BJ (cell line): ENCODE results near the gene VIT. TPM values are rescaled to one million over a fixed set of nuclear protein-coding genes. Genes with fewer than 3 reads are reported as not detected.

ENCODE experiments used
- CTCF ChIA-PET: fragments of 350-600 bp; formaldehyde crosslinking; extraction: SDS; loops from one replicate; lab custom pipeline; 2021; ENCODE audit warnings: antibody characterized with exemption, inconsistent platforms; lab: Yijun Ruan, JAX
- POLR2A ChIA-PET: fragments of 300-600 bp; sonication (Branson Sonifier 250); formaldehyde crosslinking; extraction: SDS; loops from one replicate; lab custom pipeline; 2021; ENCODE audit warnings: antibody characterized with exemption; lab: Charles Lee
- DNase-seq: peaks from one replicate; pipeline ENCODE4 v3.0.0-alpha.2; 2011; ENCODE audit warnings: low read depth
- H3K27me3 ChIP-seq: 2 replicates; pipeline ENCODE4 v1.6.0; 2011; ENCODE audit warnings: low read length; ENCODE audit not compliant: control insufficient read depth, insufficient read depth
- H3K36me3 ChIP-seq: 2 replicates; pipeline ENCODE4 v1.5.1; 2011; ENCODE audit warnings: low read length; ENCODE audit not compliant: control insufficient read depth, insufficient read depth
- H3K4me3 ChIP-seq: 2 replicates; pipeline ENCODE4 v1.5.1; 2011; ENCODE audit warnings: low read depth, mild to moderate bottlenecking, control low read depth, low read length
- polyA plus RNA-seq: library from polyadenylated mRNA; depleted of rRNA; stranded (reverse); fragments of >200 nt; gene quantifications from 2 replicates; pipeline ENCODE4 v1.2.3, GENCODE V29; 2011
- TF ChIP-seq, protein P1 (sequence below): IDR thresholded peaks from 2 replicates; pipeline ENCODE4 v1.5.1; 2011; ENCODE audit warnings: low read depth, mild to moderate bottlenecking, control low read depth, inconsistent platforms, low read length, moderate library complexity; ENCODE audit not compliant: insufficient read depth

VIT gene
- polyA plus RNA-seq, 1 experiment, result 41.1 TPM

DNA sequence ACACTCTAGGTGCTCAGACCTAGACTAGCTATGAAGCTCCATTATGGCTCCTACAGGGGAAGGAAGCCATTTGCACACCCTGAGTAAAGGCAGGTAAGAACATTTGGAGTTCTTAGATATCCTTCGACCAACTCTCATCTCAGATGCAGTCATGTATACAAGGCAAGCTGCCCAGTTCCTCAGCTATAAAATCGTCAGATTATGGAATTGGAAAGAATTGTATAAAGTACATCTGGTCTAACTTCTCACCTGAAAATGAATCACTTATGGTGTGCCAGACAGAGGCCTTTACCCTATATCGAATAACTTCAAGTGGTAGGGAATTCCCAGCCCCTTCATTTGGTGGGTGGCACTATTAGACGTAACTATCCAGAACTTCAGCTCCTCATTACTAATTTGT, 79.3 kb downstream of the VIT start:
- no peak for DNase-seq
- Histone ChIP-seq H3K36me3 (no peaks in the 10 kb centered on the region), H3K4me3 (no peak overlapping the region), H3K27me3 (no peaks in the 10 kb centered on the region)
- TF ChIP-seq, protein P1, sequence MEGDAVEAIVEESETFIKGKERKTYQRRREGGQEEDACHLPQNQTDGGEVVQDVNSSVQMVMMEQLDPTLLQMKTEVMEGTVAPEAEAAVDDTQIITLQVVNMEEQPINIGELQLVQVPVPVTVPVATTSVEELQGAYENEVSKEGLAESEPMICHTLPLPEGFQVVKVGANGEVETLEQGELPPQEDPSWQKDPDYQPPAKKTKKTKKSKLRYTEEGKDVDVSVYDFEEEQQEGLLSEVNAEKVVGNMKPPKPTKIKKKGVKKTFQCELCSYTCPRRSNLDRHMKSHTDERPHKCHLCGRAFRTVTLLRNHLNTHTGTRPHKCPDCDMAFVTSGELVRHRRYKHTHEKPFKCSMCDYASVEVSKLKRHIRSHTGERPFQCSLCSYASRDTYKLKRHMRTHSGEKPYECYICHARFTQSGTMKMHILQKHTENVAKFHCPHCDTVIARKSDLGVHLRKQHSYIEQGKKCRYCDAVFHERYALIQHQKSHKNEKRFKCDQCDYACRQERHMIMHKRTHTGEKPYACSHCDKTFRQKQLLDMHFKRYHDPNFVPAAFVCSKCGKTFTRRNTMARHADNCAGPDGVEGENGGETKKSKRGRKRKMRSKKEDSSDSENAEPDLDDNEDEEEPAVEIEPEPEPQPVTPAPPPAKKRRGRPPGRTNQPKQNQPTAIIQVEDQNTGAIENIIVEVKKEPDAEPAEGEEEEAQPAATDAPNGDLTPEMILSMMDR, result no peak
- ChIA-PET POLR2A (no interaction called here), CTCF (interaction anchor here (0.7 to 1.8 kb wide), 8 partner anchors 8 to 247 kb away, joined by 3 to 6 read pairs (median 3); no protein-coding TSS in a partner anchor)

DNA sequence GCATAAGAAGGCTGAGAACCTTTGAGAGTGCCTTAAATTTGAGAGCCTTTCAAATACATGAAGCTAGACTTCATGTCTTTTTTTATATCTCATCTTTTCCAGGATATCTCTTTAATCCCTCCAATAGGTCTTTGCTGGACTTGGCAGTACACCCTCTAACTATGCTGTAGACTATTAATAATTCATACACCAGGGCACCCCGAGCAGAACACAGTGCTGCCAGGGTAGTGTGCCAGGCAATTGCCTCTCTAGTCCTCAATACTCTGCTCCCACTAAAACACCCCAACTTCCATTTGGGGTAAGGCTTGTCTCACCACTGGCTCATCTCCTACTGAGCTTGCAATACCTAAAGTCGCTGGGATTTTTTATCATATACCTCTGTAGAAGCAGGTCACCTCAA, 80.8 kb downstream of the VIT start:
- TF ChIP-seq, protein P1, result no peak
- ChIA-PET POLR2A (no interaction called here), CTCF (interaction anchor here (1.8 kb wide), 1 partner anchor 8 kb away, joined by 4 read pairs; no protein-coding TSS in a partner anchor)
- Histone ChIP-seq H3K36me3 (no peaks in the 10 kb centered on the region), H3K4me3 (no peak overlapping the region), H3K27me3 (no peaks in the 10 kb centered on the region)
- no peak for DNase-seq

DNA sequence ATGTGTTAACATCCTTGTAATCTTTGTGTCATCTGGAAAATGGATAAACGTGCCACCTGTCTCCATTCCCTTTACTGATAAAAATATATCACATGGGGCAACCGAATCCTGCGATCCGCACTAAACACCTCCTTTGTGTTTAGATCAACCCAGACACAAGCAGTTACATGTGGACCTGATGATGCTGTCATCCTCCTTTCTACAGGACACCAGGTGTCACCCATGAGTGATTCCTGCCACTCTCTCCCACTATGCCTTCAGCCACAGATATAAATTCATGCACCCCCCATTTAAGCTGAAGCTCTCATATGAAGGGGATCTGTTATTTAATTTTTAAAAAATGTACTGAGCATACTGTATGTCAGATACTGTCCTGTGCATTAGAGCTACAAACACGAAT, 81.3 kb downstream of the VIT start:
- TF ChIP-seq, protein P1, result no peak
- Histone ChIP-seq H3K4me3 (no peak overlapping the region), H3K27me3 (no peaks in the 10 kb centered on the region), H3K36me3 (no peaks in the 10 kb centered on the region)
- no peak for DNase-seq
- ChIA-PET CTCF (interaction anchor here (1.8 kb wide), 1 partner anchor 9 kb away, joined by 4 read pairs; no protein-coding TSS in a partner anchor), POLR2A (no interaction called here)

DNA sequence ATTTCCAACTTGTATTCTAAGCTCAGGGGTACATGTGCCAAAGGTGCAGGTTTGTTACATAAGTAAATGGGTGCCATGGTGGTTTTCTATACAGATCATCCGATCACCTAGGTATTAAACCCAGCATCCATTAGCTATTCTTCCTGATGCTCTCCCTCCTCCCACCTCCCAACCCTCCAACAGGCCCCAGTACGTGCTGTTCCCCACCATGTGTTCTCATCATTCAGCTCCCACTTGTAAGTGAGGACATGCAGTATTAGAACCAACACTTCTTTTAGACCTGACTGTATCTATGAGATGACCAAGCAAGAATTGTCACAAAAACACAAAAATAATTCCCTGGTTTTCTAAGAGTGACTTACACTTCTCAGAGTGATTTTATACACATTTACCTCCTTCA, 83.0 kb downstream of the VIT start:
- no peak overlapping the region for H3K4me3 ChIP-seq
- no peaks in the 10 kb centered on the region for H3K27me3 ChIP-seq
- no peak for DNase-seq
- CTCF ChIA-PET, result interaction anchor here (0.9 to 3.0 kb wide), 12 partner anchors 9 to 807 kb away, joined by 3 to 10 read pairs (median 4); partner anchors contain the start of gene VIT
- POLR2A ChIA-PET, result no interaction called here
- H3K36me3 ChIP-seq, result no peaks in the 10 kb centered on the region
- TF ChIP-seq, protein P1, result no peak

DNA sequence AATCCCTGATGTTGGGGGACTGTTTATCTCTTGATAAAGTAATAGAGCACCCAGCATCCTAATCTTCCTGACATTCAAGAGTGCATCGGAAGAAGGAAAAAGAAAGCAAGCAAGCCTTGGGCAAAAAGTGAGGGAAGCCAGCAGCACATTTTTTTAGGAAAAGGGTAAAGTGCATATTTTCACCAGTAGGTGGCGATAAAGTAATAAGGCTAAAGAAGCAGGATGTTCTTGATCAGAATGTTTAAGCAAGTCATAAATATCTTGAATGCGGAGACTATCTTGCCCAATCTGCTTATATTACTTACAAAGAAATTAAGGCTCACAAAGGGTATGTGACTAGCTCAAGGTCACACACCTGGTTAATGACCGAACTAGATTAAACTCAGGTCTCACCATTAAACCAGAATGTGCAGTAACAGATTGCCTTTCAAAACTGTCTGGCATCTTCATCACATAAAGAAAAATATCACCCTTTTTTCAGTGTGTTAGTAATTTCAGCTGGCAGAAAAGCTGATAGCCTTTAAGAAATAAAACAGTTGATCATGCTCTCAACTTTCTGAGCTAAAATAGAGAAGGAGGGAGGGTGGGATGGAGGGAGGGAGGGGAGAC, 83.8 kb downstream of the VIT start:
- TF ChIP-seq, protein P1, result peak; percentile 75
- POLR2A ChIA-PET, result no interaction called here
- peak; percentile 35 for DNase-seq
- Histone ChIP-seq H3K27me3 (no peaks in the 10 kb centered on the region), H3K36me3 (no peaks in the 10 kb centered on the region), H3K4me3 (no peak overlapping the region)
- CTCF ChIA-PET, result interaction anchor here (0.6 to 3.0 kb wide), 14 partner anchors 10 to 808 kb away, joined by 3 to 10 read pairs (median 3); no protein-coding TSS in a partner anchor
